WERI-Rb-1 (cell line): ENCODE data around the gene EYA3.
A peak's percentile ranks its signal among the peaks of the same experiment; 100 is the strongest.

Experiments used
- DNase-seq: peaks from one replicate; pipeline ENCODE4 v3.0.0-alpha.2; 2020
- H3K27ac ChIP-seq: fragments of 250-450 bp; sonication (Bioruptor Pico); 2 replicates; pipeline ENCODE4 v1.5.1; 2020; ENCODE audit warnings: mild to moderate bottlenecking, moderate library complexity
- H3K27me3 ChIP-seq: fragments of 250-450 bp; sonication (Bioruptor Pico); 2 replicates; pipeline ENCODE4 v1.5.1; 2021; ENCODE audit warnings: mild to moderate bottlenecking, low read depth, moderate library complexity; ENCODE audit not compliant: insufficient read depth, severe bottlenecking
- H3K36me3 ChIP-seq: fragments of 250-450 bp; sonication (Bioruptor Pico); 2 replicates; pipeline ENCODE4 v1.5.1; 2020; ENCODE audit warnings: mild to moderate bottlenecking, moderate library complexity
- H3K4me3 ChIP-seq: 2 replicates; pipeline ENCODE4 v1.5.1; 2011; ENCODE audit warnings: low read depth, mild to moderate bottlenecking, control low read depth, low read length
- H3K9me3 ChIP-seq: fragments of 250-450 bp; sonication (Bioruptor Pico); 2 replicates; pipeline ENCODE4 v1.5.1; 2021; ENCODE audit warnings: mild to moderate bottlenecking, moderate library complexity; ENCODE audit not compliant: severe bottlenecking
- TF ChIP-seq, protein P1 (sequence below): IDR thresholded peaks from 2 replicates; pipeline ENCODE4 v1.5.1; 2011; ENCODE audit warnings: low read depth, mild to moderate bottlenecking, control low read depth, inconsistent platforms, low read length

Gene EYA3

DNA sequence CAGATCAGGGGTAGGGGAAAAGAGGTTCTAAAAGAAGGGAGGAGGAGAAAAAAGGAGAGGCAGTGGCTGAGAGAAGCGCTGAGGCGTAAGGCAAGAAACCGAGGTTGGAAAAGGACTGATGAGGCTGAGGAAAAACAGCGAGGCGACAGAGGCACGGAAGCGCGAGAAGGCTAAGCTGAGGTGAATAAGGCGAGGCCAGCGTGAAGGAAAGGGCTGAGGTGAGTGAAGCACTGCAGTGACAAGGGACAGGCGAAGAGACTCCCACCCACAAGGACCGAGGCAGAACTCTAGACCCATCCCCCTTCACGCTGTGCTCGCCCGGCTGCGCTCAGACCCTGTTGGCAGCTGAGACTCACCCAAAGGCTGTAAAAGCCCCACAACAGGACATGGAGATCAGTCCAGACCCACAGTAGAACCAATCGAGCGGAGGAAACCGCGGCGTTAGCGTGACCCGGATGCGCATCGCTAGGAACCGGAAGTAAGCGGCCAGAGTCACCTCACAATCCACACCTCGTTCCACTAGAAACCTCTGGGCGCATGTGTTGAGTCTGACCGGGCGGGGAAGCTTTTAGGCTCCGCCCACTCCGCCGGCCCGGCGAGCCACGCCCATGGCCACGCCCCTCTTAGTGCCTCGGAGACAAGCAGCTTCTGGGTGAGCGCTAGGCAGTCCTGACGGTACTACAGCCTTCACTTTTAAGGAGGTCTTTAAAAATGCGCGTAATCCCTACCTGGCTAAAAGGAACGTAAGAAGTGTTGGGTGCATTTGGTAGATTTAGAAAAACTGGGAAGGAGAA lies at the start of gene EYA3:
Gene EYA3 (minus strand): TSS at position 443 of the 794 bp plus-strand sequence. CDS start 30,584 bp downstream, outside the sequence.
- DNase-seq: peak; percentile 98
- H3K9me3 ChIP-seq: no peaks in the 10 kb centered on the region
- TF ChIP-seq, protein P1, sequence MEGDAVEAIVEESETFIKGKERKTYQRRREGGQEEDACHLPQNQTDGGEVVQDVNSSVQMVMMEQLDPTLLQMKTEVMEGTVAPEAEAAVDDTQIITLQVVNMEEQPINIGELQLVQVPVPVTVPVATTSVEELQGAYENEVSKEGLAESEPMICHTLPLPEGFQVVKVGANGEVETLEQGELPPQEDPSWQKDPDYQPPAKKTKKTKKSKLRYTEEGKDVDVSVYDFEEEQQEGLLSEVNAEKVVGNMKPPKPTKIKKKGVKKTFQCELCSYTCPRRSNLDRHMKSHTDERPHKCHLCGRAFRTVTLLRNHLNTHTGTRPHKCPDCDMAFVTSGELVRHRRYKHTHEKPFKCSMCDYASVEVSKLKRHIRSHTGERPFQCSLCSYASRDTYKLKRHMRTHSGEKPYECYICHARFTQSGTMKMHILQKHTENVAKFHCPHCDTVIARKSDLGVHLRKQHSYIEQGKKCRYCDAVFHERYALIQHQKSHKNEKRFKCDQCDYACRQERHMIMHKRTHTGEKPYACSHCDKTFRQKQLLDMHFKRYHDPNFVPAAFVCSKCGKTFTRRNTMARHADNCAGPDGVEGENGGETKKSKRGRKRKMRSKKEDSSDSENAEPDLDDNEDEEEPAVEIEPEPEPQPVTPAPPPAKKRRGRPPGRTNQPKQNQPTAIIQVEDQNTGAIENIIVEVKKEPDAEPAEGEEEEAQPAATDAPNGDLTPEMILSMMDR: no peak
- peak within 1 kb of the TSS; percentile 70 for H3K4me3 ChIP-seq
- H3K27me3 ChIP-seq: no peaks in the 10 kb centered on the region
- H3K36me3 ChIP-seq: no peaks in the 10 kb centered on the region
- peak within 1 kb of the TSS; percentile 76 for H3K27ac ChIP-seq

- no peak for DNase-seq
Measured at GRCh38 chr1:28136922-28137613, 48.7 kb upstream of the EYA3 start.

GRCh38 chr1:28136169-28136921 lies 47.9 kb upstream of the EYA3 start:
- Histone ChIP-seq H3K27me3 (no peaks in the 10 kb centered on the region), H3K9me3 (peaks cover 4% of the 10 kb centered on the region), H3K27ac (no peak overlapping the region), H3K4me3 (no peak overlapping the region), H3K36me3 (no peaks in the 10 kb centered on the region)
- TF ChIP-seq, protein P1: no peak
- DNase-seq: no peak

More at GRCh38 chr1:28136922-28137613, 48.7 kb upstream of the EYA3 start:
- no peaks in the 10 kb centered on the region for H3K36me3 ChIP-seq
- no peak overlapping the region for H3K4me3 ChIP-seq
- H3K27ac ChIP-seq: no peak overlapping the region
- no peaks in the 10 kb centered on the region for H3K27me3 ChIP-seq
- H3K9me3 ChIP-seq: peaks cover 4% of the 10 kb centered on the region
- TF ChIP-seq, protein P1: no peak

DNA sequence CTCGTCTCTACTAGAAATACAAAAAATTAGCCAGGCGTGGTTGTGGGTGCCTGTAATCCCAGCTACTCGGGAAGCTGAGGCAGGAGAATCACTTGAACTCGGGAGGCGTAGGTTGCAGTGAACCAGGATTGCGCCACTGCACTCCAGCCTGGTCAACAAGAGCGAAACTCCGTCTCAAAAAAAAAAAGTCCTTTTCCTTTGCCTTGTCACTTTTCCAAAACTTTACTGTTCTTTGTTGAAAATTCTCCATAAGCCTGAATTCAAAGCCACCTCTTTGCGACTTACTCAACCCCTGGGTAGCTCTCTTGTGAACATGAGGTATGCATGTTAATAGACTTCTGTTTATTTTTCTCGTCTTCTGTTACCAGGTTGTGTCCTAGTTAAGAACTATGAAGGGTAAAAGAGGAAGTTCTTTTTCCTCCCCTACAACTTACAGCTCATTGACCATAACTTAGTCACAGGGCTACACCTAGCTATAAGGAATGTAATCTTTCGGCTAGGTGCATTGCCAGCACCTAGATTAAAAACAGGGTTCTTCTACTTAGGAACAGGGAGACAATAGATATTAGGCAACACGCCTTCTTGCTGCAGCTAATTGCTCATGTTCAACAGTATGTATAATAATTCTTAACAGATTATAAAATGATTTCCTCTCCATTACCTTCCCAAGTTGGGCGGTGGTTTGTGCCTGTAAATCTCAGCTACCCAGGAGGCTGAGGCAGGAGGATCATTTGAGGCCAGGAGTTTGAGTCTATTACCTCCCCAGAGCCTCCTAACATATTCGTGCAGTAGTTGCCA lies 47.2 kb upstream of the EYA3 start:
- no peaks in the 10 kb centered on the region for H3K36me3 ChIP-seq
- H3K4me3 ChIP-seq: no peak overlapping the region
- H3K27me3 ChIP-seq: no peaks in the 10 kb centered on the region
- DNase-seq: no peak
- no peak overlapping the region for H3K27ac ChIP-seq
- TF ChIP-seq, protein P1: no peak
- H3K9me3 ChIP-seq: peaks cover 4% of the 10 kb centered on the region

- Histone ChIP-seq H3K4me3 (no peak overlapping the region), H3K36me3 (no peaks in the 10 kb centered on the region), H3K9me3 (peaks cover 4% of the 10 kb centered on the region), H3K27ac (no peak overlapping the region), H3K27me3 (no peaks in the 10 kb centered on the region)
- DNase-seq: no peak
- TF ChIP-seq, protein P1: no peak
Measured at GRCh38 chr1:28134651-28135207, 46.3 kb upstream of the EYA3 start.
